Skin epidermis (tissue), 12 donors: ENCODE measurements around the gene MMP28.
A peak's percentile ranks its signal among the peaks of the same experiment; 100 is the strongest.
"Not testable (repeated sequence)": the region's sequence is repeated elsewhere in the genome, so short reads cannot be mapped to it uniquely, and the experiment has no call there.

Experiments
- H3K27ac ChIP-seq, 21 experiments: fragments of 200-600 bp; sonication (generic) in 11 of 21; one replicate each; pipeline ENCODE4 v1.5.0; 2020; ENCODE audit warnings: mild to moderate bottlenecking in 3 of 21, inconsistent platforms in 2 of 21, moderate library complexity in 2 of 21
- H3K4me3 ChIP-seq, 7 experiments: fragments of 200-600 bp; sonication (generic) in 2 of 7; one replicate each; pipeline ENCODE4 v1.5.0; 2020; ENCODE audit warnings: inconsistent platforms in 2 of 7, mild to moderate bottlenecking in 2 of 7, moderate library complexity in 1 of 7

MMP28 gene

DNA sequence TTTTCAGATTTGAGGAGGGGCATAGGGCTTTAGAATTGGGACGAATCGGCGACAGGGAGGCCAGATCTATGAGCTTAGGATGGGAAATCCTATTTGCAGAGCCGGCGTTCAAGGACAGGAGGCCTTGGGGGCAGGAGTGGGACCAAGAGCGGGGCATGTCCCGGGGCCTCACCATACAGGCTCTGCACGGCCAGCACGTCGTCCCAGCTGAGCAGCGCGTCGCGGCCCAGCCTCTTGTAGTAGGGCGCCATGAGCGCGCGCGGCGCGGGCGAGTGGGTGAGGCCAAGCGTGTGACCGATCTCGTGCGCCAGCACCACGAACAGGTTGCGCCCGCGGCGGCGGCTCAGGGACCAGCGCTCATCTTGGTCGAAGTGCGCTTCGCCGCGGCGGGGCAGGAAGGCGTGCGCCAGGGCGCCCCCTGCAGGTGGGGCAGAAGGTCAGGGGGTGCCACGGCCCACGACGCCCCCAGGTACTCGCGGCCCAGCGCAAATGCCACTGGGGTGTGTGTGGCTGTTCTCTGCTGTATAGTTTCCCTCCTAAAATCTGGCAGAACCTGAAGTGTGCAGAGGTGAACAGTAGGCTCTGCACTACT, 25.4 kb downstream of the MMP28 start:
- Histone ChIP-seq H3K4me3 (no peak overlapping the region), H3K27ac (no peak overlapping the region)

DNA sequence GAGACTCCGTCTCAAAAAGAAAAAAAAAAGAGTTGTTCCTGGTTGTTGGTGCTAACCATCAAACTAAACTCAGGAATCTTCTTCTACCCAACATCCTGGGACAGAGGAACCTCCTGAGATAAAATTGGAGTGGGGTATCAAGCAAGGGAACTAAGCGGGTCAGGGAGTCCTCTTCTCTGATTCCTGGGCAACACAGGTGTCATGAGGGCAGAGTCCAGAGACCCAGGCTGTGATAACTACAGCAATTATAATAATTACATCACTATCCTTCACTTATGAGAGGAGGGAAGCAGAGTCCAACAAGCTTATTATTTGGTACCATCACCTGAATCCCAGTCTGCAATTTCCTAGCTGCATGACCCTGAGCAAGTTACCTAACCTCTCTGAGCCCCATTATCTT, 26.6 kb downstream of the MMP28 start:
- H3K27ac ChIP-seq = no peak overlapping the region
- H3K4me3 ChIP-seq = no peak overlapping the region

DNA sequence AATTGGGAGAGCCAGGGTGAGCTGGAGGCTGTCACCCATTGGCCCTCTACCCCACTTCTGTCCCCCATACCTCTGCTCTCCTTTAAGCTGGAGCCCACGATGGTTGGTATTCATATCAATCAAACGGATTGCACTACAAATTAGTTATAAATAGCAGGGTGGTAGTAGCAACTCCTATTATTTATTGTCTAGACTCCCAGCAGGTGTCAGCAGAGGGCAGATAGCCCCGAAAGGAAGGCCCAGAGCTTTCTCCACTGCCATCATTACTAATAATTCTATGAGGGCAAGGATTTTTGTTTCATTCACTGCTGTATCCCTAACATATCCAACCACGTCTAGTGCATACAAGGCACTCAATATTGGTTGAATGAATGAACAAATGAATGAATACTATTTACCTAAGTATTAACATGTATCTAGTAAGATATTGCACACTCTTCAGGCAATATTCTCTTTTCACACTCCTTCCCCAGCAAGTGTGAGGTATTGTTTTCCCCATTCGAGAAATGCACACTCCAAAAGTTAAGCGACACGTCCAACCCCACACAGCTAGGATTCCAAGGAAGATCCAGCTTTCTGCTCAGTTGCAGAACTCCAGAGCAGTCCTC, 28.4 kb downstream of the MMP28 start:
- no peak overlapping the region for H3K27ac ChIP-seq

DNA sequence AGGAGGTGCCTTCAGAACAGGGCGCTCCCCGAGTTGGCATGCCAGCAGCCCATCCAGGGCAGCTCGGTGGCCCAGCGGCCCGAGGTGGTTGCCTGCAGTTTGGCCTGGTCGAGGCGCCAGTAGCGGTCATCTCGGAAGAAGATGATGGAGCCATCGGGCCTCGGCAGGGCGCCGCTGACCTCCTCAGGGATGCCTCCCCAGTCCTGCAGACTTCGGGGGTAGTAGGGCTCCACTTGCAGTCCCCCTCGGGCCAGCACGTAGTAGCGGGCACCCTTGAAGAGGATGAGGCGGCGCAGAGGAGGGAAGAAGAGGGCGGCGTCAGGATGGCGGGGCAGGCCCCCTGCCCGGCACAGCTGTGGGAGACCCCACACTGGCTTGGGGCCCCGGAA, 29.0 kb downstream of the MMP28 start:
- H3K27ac ChIP-seq = no peak overlapping the region
- H3K4me3 ChIP-seq = no peak overlapping the region

More for the DNA sequence above, 28.4 kb downstream of the MMP28 start:
- H3K4me3 ChIP-seq = no peak overlapping the region

DNA sequence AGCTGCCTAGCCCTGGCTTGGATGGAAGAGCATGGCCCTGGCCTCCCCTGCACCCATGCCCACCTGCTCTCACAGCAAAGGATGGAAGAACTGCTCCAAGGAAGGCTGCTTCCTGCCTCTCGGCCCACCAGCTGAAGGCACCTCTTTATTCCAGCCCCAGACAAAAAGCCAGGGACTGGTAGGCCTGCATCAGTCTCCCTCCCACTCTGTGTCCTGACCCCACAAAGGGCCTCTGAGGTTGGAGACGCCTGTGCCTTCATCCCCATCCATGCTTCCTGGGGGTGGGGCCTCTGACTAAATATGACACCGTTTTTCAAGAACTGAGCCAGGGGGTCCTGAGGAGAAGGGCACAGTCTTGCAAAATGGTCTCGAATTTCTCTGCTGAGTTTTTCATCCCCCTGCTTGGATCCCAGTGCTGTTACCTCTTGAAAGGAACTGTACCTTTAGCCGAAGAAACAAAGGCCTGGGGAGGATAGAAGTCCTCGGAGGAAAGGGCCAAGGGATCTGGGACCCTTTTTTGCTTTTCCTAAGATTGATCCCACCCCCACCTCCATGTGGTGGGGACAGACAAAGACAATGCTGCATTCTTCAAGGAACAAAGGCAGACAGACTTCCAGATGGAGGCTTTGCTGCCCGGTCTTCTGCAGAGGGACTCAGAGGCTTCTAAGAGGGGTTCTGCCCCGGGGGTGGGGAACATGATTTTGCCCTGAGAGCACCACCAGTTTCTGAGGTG, 29.5 kb downstream of the MMP28 start:
- Histone ChIP-seq H3K4me3 (no peak overlapping the region), H3K27ac (no peak overlapping the region)

DNA sequence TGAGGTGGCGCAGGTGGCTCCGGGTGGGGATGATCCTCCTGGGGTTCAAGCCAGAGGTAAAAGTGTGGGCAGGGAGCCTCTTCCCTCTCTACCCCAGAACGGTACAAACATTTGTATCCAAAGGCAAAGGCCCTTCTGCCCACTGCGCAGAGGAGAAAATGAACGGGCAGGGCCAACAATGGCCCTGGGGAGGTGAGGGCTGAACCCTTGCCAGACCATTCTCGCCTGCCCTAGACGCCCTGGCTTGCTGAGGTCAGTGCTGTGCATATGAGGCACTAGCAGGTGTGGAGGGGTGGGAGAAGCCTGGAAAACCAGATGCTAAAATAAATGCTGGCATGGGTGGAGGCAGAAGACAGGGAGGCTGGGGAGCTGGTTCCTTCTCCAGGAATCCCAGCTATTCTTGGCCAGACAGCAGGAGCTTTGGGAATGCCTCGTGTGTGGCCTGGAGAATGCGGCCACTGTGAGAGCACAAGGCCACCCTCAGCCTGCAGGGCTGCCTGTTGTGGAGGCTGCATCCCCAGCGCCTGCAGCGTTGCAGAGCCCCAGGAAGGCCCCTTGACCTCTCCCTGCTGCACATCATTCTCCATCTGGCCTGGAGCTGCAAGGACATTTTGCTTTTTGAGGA, 30.2 kb downstream of the MMP28 start:
- Histone ChIP-seq H3K4me3 (no peak overlapping the region), H3K27ac (no peak overlapping the region)

DNA sequence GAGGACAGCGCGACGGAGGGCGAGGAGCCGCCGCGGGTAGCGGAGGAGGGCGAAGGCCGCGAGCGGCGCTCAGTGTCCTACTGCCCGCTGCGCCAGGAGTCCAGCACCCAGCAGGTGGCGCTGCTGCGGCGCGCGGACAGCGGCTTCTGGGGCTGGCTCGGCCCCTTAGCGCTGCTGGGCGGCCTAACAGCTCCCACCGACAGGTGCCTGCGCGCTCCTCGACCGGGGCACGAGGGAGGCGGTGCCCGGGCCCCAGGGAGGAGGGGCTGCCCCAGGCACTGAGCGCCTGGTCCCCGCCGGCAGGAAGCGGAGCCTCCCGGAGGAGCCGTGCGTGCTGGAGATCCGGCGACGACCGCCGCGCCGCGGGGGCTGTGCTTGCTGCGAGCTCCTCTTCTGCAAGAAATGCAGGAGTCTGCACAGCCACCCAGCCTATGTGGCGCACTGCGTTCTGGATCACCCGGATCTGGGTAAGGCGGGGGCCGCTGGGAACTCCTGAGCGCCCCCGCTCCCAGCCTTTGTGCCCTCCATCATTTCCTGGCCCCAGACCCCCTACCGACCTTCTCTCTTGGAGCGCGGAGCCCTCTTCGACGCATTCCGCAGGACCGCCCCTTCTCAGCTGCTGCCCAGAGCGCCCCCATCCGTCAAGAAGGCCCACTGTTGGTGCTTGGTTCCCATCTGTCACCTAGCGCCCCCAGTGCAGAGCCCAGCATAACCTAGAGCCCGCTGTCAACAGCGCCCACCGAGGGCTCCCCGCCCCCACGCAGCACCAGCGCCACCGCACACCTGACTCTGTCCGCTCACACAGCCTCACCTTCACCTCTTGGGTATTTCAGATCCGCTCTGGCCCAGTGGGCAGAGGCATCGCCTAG, 31.1 kb downstream of the MMP28 start:
- peak overlapping the region; percentile 29 to 49 (median 38) for H3K4me3 ChIP-seq
- H3K27ac ChIP-seq = peak overlapping the region in 5 of 21 experiments; percentile 4 to 48 (median 21)

DNA sequence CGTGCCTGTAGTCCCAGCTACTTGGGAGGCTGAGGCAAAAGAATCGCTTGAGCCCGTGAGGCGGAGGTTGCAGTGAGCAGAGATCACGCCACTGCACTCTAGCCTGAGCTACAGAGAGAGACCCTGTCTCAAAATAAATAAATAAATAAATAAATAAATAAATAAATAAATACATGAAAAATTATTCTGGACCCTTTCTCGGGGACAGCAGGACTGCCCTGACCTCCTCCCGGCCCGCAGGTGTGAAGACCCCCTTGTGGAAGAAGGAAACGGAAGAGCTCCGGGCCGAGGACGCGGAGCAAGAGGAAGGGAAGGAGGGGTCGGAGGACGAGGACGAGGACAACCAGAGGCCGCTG, 31.7 kb downstream of the MMP28 start:
- H3K27ac ChIP-seq = peak overlapping the region in 2 of 21 experiments; percentile 4 to 48
- peak overlapping the region in 6 of 7 experiments; percentile 29 to 49 (median 39) for H3K4me3 ChIP-seq

DNA sequence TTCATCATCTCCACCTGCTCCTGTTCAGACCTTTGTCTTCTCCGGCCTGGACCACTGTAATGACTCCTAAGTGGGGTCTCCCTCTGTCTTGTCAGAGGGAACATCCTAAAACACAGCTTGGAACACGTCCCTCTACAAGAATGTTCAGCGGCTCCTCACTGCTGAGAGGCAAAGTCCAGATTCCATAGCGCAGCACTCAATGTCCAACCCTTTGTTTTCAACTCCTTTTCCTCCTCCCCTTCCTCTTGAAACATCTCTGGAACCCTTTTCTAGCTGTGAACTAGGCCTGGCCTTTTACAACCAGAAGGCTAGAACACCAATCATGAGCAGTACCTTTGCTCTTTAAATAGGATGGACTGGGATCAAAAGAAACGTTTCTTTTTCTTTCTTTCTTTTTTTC, 33.8 kb downstream of the MMP28 start:
- Histone ChIP-seq H3K4me3 (no peak overlapping the region), H3K27ac (no peak overlapping the region)

DNA sequence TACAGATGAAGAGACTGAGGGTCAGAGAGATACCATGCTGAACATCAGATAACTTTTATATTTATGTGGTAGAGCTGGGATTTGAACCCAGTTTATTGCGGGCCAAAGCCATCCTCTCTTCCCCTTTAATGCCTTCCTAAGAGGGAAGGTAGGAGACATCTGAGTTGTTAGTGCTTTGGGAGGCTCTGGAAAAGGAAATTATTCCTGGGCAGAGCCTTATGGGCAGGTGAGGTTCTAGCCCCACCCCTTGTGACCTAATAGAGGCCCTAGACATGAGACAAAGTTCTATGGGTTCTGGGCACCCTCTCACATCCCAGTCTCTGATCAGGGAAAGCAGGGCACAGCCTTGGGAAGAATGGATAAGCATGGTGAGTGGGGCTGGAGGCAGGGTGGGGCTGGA, 34.9 kb downstream of the MMP28 start, which contains the start of gene C17orf50:
C17orf50 (plus strand) TSS at position 301 of the 400 bp plus-strand sequence; CDS start at position 356, 55 bp downstream.
- H3K4me3 ChIP-seq = no peak within 1 kb of the TSS
- no peak within 1 kb of the TSS for H3K27ac ChIP-seq

DNA sequence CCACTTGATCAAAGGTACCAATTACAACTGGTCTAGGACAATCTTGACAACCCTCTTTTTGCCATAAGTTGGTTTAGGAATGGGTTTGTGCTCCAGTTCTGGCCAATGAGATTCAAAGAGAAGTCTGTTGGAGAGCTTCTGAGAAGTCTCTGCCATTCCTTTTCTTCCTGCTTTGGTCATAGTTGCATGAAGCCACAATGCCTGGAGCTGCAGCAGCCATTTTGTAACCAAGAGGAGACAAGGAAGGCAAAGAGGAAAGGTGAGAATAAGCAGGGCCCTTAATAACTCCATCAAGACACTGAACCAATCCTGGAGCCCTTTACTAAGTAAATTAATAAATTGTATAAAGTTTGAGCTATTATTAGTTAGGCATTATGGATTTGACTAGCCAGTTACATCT, 38.2 kb downstream of the MMP28 start:
- no peak overlapping the region for H3K27ac ChIP-seq
- no peak overlapping the region for H3K4me3 ChIP-seq

DNA sequence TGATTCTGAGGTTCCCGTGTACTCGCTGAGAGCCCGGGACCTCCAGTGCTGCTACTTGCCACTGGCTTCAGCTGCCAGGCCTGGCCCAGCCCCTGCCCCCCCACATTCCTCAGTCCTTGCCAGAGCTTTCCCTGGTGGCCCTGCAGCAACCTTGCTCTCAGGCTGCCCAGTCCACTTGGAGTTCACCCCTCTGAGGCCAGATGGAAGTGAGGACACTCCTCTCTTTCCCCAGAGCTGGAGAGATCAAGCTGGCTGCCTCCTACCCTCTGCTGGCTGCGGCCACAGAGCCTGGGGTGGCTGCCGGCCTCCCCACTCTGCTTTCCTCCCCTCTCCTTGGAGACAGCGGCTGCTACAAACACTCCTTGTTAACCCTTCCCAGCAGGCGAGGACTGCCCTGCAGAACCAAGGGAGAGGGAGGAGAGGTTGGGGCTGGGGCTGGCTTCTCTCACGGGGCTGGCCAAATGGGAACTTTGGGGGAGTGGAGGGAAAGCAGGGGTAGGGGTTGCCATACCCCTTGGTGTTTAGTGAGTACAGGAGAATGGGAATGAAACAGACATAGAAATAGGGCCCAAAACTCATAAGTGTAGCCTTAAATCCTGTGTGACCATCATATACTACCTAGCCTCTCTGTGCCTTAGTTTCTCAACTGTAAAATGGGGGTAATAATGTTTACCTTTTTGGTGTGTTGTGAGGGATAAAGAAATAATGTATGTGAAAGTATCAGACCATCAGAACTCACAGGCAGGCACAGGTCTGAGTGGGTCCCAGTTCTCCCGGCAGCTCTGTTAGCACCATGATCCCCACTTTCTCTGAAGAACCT, 42.3 kb downstream of the MMP28 start, which contains the start of gene GAS2L2:
GAS2L2 (minus strand) TSS at position 295 of the 820 bp plus-strand sequence. CDS start 389 bp downstream, outside the sequence.
- no peak within 1 kb of the TSS for H3K4me3 ChIP-seq

DNA sequence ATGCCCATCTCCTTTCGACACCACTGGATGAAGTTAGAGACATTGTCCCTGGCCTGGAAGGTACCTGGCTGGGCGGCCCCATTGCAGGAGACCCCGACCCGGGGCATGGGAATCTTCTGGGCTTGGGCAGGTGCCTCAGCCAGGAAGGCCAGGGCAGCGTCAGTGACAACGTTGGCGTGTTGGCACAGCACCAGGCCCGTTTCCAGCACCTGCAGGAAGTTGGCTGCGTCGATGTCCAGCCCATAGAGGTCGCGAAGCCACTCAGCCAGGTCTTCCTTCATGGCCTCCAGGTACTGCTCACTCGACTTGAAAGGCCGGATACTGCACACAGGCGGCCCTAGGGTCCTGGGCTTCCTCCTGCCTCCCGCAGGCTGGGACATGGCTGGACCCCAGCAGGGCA, 43.0 kb downstream of the MMP28 start:
- Histone ChIP-seq H3K27ac (no peak overlapping the region), H3K4me3 (no peak overlapping the region)

More for the DNA sequence above, 42.3 kb downstream of the MMP28 start, which contains the start of gene GAS2L2:
- H3K27ac ChIP-seq = no peak within 1 kb of the TSS

DNA sequence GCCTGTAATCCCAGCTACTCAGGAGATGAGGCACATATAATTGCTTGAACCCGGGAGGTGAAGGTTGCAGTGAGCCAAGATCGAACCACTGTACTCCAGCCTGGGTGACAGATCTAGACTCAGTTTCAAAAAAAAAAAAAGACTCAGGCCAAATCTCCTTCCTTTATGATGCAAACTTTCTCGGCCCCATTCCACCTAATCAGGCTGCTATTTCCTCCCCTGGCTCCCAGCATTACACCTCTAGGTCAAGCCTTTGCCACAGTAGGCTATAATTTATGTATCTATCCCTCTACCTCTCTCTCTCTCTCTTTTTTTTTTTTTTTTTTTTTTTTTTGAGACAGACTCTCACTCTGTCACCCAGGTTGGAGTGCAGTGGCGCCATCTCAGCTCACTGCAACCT, 43.9 kb downstream of the MMP28 start:
- H3K27ac ChIP-seq, H3K4me3 ChIP-seq: not testable (repeated sequence)

DNA sequence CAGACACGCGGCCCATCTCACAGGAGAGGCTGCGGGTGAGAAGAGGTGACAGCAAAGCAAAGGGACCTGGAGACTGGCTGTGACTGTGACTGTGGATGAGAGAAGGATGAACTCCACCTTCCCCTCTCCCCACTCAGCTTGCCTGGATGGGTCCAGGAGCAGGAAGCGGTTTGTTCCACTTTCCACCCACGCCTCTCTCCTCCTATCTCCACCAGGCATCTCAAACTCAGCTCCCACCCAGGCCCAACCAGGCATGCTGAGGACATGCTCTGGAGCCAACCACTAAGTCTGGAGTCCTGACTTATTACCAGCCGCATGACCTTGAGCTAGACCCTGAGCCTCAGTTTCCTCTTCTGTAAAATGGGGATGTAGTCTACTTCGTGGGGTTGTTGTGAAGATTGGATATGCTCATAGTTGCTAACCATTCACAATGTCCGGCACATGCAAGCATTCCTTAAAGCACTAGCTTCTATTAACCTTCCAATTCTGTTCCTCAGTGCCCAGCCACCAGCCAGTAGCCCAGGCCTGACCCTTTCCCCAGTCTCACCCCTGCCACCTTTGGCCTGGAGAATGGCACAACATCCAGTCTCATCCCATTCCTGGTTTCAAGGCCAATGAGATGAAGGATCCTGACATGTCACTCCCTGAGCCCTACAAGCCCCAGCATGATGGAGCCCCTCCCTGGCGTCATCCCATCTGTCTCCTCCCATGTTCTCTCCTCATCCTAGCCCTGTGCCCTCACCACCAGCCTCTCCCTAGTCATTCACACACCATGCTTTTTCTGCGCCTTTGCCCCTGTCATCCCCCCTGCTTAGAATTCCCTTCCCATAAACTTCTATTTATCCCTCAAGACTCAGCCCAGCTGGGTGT, 44.7 kb downstream of the MMP28 start:
- H3K4me3 ChIP-seq = no peak overlapping the region
- H3K27ac ChIP-seq = peak overlapping the region in 2 of 21 experiments; percentile 24 to 29

DNA sequence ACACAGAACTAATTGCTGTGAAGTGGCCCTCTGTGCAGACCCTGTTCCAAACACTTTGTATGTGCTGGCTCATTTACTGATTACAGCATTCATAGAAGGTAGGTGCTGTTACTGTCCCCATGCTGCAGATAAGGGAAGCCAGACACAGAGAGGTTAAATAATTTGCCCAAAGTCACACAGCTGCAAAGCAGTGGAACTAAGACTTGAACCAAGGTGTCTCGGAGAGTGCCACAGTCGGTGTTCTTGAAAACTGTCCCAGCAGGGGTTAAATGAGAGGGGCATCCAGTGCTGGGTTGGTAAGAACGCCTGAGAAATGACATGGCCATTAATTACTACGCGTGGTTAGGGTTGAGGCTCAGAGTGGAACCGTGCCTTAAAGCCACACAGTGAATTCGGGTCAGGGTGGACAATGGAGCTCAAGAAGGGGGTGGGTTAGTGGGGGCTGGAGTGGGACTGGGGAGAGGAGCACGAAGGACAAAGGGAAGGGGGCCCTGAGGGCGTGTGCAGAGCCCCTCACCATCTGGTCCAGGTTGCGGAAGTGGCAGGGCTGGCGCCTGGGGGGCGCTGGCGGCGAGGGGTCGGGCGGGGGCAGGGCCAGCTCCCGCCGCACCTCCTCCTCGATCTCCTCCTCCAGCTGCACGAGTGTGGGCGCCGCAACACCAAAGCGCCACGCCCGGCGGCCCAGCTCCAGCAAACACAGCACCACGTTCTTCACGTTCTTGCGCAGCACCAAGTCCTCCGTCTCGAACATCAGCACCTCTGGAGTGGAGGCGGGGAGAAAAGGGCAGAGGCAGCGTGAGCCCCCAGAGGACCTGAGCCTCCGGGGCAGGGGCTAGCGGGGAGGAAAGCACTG, 45.7 kb downstream of the MMP28 start:
- H3K27ac ChIP-seq = peak overlapping the region in 3 of 21 experiments; percentile 24 to 41 (median 29)
- no peak overlapping the region for H3K4me3 ChIP-seq

DNA sequence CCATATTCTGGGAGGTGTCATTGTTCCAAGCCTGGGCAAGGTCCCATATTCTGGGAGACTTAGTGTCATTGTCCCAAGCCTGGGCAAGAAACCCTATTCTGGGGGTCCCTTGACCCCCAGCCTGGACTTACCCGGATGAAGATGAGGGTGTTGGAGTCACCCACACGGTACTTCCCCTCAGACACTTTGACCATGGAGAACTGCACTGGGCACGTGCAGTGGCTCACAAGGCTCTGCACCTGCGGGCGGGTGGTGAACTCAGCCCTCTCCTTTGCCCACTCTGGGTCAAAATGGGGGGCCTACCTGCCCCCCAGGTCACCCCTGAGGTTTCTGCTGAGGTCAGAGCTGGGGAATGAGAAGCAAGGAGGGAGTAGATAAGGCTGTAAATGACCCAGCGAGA, 46.5 kb downstream of the MMP28 start:
- Histone ChIP-seq H3K4me3 (no peak overlapping the region), H3K27ac (no peak overlapping the region)
